HG02642 (cell line): Measurements from ENCODE around the gene LRTM1.

ENCODE experiments used
- ATAC-seq: cut with Tn5 transposase; IDR thresholded peaks from one replicate; pipeline ENCODE4 v1.9.1; 2021; ENCODE audit warnings: mild to moderate bottlenecking; ENCODE audit not compliant: unreplicated experiment, poor library complexity

Gene LRTM1

DNA sequence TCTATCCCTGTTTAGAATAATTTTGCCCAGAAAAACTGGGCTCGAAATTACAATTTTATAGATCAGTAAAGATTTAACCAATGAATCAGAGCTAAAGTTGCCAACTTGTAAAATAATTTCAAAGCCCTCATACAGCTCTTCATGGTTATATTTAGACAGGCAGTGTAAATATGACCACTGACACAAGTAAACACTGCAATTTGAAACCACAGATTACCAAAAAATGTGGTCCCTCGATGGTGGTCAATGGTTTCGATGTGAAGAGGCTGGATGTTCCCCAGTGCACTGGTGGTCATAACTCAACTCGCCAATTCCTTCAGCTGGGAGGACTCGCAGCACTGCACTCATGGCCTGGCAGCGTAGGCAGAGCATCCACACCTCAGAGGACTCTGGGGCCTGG, 28.6 kb downstream of the LRTM1 start:
- no peak for ATAC-seq

DNA sequence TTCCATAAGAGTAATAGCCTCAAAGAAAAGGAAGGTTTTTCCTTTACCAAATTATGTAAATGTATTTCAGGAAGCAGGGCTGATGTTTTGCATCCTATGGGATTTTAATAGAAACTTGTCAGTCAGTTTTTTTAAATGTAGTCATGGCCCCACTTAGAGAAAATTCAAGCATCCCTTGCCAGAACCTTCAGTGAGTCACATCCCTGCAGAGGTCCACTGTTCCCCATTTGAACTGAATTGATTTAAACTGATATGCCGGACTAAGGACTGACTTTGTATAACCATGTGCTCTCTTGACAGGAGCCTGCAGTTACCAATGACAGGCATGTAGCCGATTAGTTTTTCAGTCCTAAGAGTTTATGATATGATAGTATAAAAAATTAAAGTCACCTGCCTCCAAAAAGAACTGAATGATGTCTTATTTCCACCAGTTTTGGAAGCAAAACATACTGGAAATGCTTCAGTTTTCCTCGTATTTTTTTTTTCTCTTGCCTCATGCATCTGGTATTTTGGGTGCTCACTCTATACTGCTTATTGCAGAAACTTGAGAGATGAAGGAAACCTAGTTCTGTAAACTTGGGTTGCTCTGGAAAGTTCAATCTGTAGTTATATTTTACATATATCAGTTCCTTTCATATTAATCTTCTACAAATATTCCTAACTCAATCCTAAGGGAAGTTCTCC, 30.7 kb downstream of the LRTM1 start:
- no peak for ATAC-seq

DNA sequence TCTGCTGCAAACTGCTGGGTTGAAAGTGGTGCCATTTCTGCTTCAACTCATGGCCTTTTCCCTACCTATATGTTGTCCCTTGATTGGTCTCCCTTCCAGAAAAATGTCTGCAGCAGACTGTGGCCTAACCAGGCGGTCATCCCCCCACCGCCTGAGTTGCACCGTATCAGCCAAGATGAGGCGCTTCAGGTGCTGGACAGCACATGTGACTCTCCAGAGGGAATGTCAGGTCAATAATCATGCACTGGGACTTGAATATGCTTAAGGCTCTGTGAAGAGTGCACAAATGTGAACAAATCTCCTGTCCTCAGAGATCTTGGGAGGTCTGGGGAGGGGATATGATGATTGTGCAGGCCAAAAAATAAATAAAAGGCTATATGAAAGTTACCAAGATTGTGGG, 32.2 kb downstream of the LRTM1 start:
- no peak for ATAC-seq

DNA sequence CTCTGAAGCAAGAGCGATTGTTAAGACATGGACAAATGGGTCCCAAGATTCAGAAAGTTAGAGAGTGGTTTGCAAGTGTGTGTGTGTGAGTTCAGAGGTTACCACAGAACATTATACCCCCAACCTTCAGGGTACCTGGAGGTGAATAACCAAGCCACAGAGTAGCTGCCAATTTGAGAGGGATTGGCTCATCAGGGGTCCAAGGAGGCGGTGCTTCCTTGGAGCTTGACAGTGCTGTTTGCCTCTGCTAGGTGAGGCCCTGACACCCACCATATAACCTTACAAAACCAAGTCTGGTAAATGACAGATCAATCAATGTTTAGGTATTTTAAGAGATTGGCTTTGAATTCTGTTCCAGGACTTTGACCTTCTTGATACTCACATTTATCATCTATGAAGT, 35.7 kb downstream of the LRTM1 start:
- no peak for ATAC-seq

DNA sequence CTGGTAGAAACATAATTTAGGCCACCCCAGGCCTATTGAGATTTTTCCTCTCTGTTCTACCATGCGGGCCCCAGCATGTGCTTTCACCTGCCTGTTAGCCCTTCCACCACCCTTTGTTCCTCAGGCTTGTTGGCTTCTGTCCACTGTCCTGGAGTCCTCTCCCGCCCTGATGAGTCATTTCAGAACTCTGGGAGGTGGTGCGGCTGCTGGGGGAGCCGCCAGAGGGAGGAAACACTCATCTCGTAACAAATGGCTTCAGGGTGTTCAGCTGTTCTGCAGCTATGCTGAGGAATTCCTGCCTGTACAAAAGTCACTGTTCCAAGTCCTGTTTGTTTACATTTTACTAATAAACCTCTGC, 36.3 kb downstream of the LRTM1 start:
- ATAC-seq: no peak

DNA sequence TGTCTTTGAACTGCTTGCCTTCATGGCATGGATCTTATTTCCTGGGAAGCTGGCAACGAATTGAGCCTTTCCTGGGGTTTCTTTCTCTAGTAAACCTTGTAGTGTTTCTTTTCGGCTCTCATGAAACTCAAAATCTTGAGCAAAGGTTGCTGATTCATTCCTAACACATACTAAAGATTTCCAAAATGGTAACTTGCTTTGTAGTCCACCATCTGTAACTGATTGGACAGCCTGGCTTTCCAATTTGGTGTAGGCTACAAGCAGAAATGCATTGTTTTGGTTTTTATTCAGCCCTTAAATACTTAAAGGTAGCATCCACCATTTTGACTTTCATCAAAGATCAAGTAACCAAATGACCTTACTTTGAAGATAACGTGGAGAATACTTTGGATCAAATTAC, 38.1 kb downstream of the LRTM1 start:
- ATAC-seq: no peak

DNA sequence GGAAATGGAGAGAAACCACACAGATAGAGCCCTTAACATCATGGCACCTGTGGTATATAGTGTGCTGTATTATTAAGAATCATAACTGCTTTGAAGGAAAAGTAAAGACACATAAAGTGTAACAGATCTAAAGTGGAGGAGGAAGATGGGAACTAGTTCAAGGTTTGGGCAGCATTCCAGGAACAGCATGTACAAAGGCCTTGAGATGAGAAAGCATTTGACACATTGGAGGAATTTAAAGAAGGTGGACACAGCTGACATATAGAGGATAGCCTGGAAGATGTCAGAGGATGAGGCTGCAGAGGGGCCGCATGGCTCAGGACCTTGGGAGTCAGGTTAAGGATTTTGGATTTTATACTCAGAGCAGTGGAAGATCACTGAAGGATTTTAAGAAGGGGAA, 39.0 kb downstream of the LRTM1 start:
- ATAC-seq: no peak

DNA sequence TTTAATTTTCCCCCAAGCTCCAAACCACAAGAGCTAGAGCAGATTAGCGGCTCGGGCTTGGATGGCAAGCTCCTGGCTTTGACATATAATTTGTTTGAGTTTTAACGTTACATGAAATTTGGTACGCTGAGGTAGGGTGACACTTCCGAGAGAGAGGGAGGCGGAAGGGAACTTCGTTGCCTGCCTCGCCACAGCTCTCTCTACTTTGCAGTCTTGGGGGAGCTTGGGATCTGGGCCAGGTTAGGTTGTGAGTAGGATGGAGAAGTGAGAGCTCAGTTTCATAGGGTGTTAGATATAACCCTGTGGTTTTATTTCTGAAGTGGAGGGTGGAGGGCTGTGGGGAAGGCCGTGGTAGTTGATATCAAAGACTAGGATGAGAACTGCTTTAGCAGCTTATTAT, 39.7 kb downstream of the LRTM1 start:
- ATAC-seq: no peak

DNA sequence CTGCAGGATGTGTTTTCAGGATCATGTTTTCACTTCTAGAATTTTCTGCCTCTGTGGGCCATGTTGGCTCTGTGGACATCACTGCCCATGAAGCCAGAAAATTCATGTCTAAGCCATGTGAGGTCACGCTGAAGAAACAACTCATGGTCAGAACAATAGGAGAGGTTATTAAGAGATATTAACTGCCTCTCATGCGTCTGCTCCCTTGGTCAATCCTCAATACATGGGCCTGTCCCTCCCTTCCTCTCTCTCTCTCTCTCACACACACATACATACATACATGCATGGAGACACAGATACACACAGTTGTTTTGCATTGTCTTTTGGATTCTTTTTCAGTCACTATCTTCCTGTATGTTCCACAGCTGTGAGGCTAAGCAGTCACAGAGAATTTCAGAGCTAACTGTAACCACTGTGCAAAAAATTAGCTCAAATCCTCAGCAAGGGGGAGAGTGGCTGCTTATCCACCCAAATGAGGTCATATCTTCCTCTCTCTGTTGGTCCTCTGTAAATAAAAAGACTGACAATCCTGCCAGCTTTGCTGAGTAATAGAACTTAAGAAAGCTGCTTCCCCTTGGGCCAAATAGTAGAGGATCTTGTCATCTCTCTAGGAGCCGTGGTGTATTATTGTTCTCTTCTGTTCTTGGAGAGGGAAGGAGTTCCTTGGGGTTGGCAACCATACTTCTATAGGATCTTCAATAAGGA, 45.6 kb downstream of the LRTM1 start:
- no peak for ATAC-seq

DNA sequence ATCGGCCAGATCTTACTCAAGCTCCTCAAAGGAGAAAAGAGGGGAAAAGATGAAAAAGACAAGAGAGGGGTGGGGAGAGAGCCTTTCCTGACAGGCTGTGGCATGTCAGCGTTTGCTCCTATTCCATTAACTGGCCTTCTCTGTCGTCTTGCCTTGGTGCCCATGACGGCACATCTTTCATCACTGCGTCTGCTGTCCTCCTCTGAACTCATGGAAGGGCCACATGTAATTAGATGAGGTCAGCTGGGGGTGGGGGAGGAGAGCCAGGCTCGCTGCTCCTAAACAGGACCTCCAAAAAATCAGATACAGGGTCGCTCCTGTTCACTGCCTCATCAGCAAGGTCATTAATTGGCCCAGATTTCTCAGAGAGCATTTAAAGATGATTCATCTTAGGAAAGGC, 49.7 kb downstream of the LRTM1 start:
- no peak for ATAC-seq

DNA sequence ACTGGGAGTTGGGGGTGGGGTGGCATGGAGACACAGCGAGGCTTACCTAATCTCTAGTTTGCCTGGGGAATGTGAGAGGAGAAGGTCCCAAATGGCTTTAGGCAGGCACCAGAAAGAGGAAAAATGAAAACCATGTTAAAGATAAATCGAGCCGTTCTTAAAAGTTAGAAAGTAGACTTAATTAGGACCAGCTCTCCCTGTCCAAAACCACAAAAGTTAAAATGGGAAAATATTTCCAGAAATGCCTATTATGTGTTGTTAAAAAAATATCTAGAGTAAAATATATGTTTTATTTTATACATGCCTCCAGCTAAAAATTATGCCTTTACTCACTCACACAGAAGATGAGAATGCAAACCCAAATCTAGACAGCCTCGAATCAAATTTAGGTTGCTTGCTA, 50.1 kb downstream of the LRTM1 start:
- ATAC-seq: no peak

DNA sequence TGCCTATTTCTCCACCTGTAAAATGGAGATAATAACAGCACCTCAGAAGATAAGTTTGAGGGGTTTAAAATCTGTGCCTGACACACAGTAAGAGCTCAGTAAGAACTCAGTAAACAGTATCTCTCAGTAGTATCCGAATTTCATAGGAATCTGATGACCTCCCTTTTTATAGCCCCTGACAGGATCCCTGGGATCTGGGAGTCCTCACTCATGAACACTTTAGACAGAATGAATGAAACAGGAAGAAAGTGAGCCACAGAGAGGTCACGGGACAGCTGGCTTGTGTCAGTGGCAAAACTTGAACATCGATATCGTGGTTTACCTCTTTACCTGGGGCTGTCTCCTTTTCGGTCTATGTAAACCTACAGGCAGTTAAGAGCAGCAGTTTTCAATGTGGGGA, 51.2 kb downstream of the LRTM1 start:
- ATAC-seq: no peak

DNA sequence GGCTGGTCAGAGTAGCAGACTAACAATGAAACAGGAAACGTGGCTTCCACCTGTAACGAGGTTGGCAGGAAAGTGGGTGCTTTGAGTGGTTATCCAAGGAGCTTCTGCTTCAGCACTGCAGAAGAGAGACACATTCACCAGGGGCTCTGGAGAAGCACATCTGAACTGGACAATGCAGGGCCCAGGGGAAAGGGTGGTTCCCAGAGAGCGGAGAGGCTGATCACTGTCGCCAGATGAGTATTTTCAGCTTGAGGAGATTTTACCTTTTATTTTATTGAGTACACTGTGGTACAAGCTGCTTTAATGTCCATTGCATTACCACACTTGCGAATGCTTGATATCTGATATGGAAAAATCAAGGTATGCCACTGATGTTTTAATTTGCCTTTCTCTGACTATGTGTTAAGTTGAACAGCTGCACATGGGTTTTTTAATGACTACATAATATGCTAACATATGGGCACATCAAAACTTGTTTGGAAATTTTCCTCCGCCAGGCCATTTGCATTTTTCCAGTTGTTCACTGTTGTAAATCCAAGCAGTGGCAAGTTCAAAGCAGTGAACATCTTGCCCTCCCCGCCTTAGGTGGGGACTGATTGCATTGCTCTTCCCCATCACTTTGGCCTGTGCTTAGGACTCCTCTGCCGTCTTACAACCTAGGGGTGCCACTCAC, 52.1 kb downstream of the LRTM1 start:
- no peak for ATAC-seq

DNA sequence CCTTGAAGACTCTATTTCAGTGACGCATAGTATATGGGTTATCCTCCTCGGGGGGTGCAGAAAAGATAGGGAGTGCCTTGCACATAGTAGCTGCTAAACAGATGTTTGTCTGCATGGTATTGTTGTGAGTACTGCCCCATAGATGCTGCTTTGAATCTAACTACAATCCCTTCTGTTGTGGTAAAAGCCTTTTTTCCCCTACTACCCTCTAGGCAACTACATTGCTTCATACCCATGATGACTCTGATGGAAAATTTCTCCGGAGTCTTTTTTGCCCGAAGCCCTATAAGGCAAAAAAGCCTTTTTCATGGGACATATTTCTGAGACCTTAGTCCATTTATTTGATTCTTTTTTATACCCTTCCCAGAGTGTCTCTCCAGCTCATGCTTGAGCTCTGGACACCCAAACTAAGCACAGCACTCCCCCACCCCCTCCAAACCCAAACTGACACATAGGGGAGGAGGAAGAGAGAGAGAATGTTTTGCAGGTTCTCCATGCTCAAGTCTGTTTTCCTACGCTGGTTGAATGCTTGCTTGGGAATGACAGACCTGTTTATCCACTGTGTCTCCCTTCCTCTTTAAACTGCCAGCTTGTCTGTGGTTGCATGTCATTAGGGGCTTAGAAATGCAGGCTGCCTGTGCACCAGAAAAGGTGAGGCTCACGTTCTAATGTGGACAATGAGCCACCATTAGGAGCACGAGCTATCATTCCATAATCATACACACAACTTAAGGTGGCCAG, 52.9 kb downstream of the LRTM1 start:
- no peak for ATAC-seq

DNA sequence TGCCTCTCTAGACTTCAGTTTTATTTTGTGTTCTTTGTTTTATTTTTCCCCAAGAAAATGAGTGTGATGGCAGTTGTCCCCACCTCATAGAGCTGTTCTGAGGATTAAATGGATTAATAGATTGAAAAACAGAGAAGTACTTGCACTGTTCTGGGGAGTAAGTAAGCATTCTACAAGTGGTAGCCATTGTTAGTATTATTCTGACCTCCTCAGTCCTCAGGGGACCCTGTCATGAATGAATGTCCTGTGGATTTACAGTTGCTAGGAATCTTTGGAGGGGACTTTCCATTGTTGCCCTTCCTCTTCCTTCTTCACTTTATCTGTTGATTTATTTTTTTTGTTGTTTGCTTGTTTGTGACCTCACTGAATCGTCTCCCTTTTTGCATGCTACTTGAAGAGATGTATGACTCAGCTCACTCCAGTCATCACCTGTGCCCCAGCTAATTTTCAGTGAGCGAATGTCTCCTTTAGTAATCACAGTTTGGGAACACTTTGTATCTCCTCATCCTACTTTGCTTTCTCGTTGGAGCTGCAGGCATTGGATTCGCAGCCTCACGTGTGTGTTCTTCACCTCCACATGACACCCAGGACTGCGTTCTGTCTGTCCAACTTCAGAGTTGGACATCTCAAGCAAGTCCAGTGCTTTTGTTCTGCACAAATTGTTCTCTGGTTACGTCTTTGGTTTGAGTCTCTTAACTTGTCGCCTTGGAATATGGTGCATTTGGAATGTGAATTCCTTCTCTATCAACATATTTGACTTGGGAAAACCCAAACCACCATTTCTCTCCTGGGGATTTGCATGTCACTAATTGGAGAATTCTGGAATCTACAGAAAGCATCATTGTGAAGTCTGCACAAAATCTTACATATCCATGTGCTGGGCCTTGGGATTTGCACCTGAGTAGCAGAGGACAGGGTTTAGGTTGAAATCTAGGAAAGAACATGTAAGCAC, 54.5 kb downstream of the LRTM1 start:
- ATAC-seq: no peak

DNA sequence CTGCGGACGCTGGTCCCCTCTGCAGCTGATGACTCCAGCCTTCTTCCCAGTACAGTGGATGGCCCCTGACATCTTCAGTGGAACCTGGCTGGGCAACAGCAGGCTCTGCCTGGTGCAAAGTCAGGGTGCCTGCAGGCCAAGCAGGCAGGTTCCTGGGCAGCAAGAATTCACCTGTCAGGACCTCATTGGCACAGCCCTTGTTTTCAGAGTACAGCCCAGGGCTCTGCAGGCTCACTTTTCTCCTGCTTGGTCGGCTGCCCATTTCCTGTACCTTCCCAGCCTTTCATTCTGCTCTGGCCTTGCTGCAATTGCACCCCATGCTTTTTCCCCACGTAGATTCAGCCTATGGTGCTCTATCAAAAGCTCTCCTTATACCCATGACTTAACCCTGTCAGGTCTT, 56.0 kb downstream of the LRTM1 start:
- no peak for ATAC-seq

DNA sequence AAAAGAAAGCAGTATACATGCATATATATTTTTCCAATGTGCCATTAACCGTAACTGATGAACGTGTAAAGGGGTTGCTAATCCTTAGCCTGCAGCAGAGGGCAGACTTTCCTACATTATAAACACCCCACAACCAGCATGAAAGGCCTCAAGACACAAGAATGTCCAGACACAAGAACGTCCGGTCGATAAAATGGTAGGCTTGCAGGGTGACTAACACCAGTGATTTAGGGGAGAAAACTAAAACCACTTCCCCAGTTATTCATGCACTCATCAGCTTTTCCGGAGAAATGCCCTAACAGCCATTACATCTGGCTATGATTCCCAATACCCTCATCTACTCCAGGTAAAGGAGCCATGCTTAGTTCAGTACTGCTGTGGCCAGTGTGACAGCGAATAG, 57.4 kb downstream of the LRTM1 start:
- ATAC-seq: no peak
